ENCODE data around the gene HCN2.

- TF ChIP-seq, protein P1, sequence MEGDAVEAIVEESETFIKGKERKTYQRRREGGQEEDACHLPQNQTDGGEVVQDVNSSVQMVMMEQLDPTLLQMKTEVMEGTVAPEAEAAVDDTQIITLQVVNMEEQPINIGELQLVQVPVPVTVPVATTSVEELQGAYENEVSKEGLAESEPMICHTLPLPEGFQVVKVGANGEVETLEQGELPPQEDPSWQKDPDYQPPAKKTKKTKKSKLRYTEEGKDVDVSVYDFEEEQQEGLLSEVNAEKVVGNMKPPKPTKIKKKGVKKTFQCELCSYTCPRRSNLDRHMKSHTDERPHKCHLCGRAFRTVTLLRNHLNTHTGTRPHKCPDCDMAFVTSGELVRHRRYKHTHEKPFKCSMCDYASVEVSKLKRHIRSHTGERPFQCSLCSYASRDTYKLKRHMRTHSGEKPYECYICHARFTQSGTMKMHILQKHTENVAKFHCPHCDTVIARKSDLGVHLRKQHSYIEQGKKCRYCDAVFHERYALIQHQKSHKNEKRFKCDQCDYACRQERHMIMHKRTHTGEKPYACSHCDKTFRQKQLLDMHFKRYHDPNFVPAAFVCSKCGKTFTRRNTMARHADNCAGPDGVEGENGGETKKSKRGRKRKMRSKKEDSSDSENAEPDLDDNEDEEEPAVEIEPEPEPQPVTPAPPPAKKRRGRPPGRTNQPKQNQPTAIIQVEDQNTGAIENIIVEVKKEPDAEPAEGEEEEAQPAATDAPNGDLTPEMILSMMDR (IDR thresholded peaks at IDR 0.05), result no peak
- no peak for TF ChIP-seq POLR2AphosphoS5 (IDR thresholded peaks at IDR 0.05)
Observed at GRCh38 chr19:638906-639252, 49.2 kb downstream of the HCN2 start.

All from transverse colon (tissue), 4 donors.